Central memory CD8-positive, alpha-beta T cell (primary cell): ENCODE data around the gene LCE6A.

Source experiments
- ATAC-seq: fragments of 150-1000 bp; cut with Tn5 transposase; replicated peaks from 2 replicates; pipeline ENCODE4 v1.10.0; 2022; ENCODE audit warnings: mild to moderate bottlenecking, moderate FRiP score, moderate number of reproducible peaks; ENCODE audit not compliant: poor library complexity, severe bottlenecking; ENCODE audit errors: extremely low read depth
- DNase-seq, 2 donors: peaks; one replicate each; pipeline ENCODE4 v3.0.0; 2021; ENCODE audit warnings: low spot score in 2 of 2
- H3K27ac Mint-ChIP-seq: one replicate; pipeline ENCODE4 v1.8.0; 2022; ENCODE audit warnings: low read depth, mild to moderate bottlenecking, moderate library complexity, mixed read lengths
- H3K27me3 Mint-ChIP-seq: one replicate; pipeline ENCODE4 v1.8.0; 2022; ENCODE audit warnings: mixed read lengths
- H3K36me3 Mint-ChIP-seq: one replicate; pipeline ENCODE4 v1.8.0; 2022; ENCODE audit warnings: mild to moderate bottlenecking, moderate library complexity, mixed read lengths; ENCODE audit not compliant: insufficient read depth
- H3K4me1 Mint-ChIP-seq: one replicate; pipeline ENCODE4 v1.8.0; 2022; ENCODE audit warnings: mixed read lengths
- H3K4me3 Mint-ChIP-seq: one replicate; pipeline ENCODE4 v1.8.0; 2022; ENCODE audit warnings: mild to moderate bottlenecking, moderate library complexity, mixed read lengths
- H3K9me3 Mint-ChIP-seq: one replicate; pipeline ENCODE4 v1.8.0; 2022; ENCODE audit warnings: mixed read lengths

Gene LCE6A

GRCh38 chr1:152842556-152842955, at the start of gene LCE6A:
Gene LCE6A, plus strand, starts transcription at chr1:152842856. Its CDS starts 665 bp downstream, at chr1:152843521.
- peaks cover 53% of the 10 kb centered on the region for H3K27me3 Mint-ChIP-seq
- H3K4me1 Mint-ChIP-seq, result no peaks in the 10 kb centered on the region
- no peaks in the 10 kb centered on the region for H3K9me3 Mint-ChIP-seq
- no peak within 1 kb of the TSS for H3K27ac Mint-ChIP-seq
- no peak within 1 kb of the TSS for H3K4me3 Mint-ChIP-seq
- H3K36me3 Mint-ChIP-seq, result no peaks in the 10 kb centered on the region
- ATAC-seq (no peak), DNase-seq (no peak)

GRCh38 chr1:152795686-152796085, 47.0 kb upstream of the LCE6A start:
- H3K36me3 Mint-ChIP-seq, result no peaks in the 10 kb centered on the region

GRCh38 chr1:152796421-152796820, 46.2 kb upstream of the LCE6A start, which contains the start of gene LCE1D:
Gene LCE1D, plus strand, starts transcription at chr1:152796721. Its CDS starts 1,074 bp downstream, at chr1:152797795.
- Mint-ChIP-seq H3K9me3 (no peaks in the 10 kb centered on the region), H3K27ac (no peak within 1 kb of the TSS), H3K36me3 (no peaks in the 10 kb centered on the region), H3K27me3 (peaks cover 33% of the 10 kb centered on the region), H3K4me3 (no peak within 1 kb of the TSS), H3K4me1 (no peaks in the 10 kb centered on the region)
- ATAC-seq, result no peak
- no peak for DNase-seq

More at GRCh38 chr1:152795686-152796085, 47.0 kb upstream of the LCE6A start:
- H3K27ac Mint-ChIP-seq, result no peak overlapping the region
- no peak overlapping the region for H3K4me3 Mint-ChIP-seq
- H3K9me3 Mint-ChIP-seq, result no peaks in the 10 kb centered on the region
- DNase-seq (no peak), ATAC-seq (no peak)
- no peaks in the 10 kb centered on the region for H3K4me1 Mint-ChIP-seq
- H3K27me3 Mint-ChIP-seq, result peaks cover 26% of the 10 kb centered on the region

- Mint-ChIP-seq H3K4me1 (no peaks in the 10 kb centered on the region), H3K27ac (no peak overlapping the region), H3K27me3 (peaks cover 50% of the 10 kb centered on the region), H3K4me3 (no peak overlapping the region), H3K9me3 (no peaks in the 10 kb centered on the region), H3K36me3 (no peaks in the 10 kb centered on the region)
- ATAC-seq (no peak), DNase-seq (no peak)
These were observed 41.3 kb upstream of the LCE6A start for GRCh38 chr1:152801333-152801732.

GRCh38 chr1:152806576-152806975, 36.1 kb upstream of the LCE6A start, which contains the start of gene LCE1C:
Gene LCE1C, minus strand, starts transcription at chr1:152806651. Its CDS starts 1,173 bp downstream, at chr1:152805478.
- ATAC-seq (no peak), DNase-seq (no peak)
- no peaks in the 10 kb centered on the region for H3K9me3 Mint-ChIP-seq
- H3K36me3 Mint-ChIP-seq, result no peaks in the 10 kb centered on the region
- no peak within 1 kb of the TSS for H3K4me3 Mint-ChIP-seq
- no peak within 1 kb of the TSS for H3K27ac Mint-ChIP-seq
- peaks cover 68% of the 10 kb centered on the region for H3K27me3 Mint-ChIP-seq
- no peaks in the 10 kb centered on the region for H3K4me1 Mint-ChIP-seq

- Mint-ChIP-seq H3K4me1 (no peaks in the 10 kb centered on the region), H3K9me3 (no peaks in the 10 kb centered on the region), H3K27ac (no peak overlapping the region), H3K27me3 (peaks cover 68% of the 10 kb centered on the region), H3K4me3 (no peak overlapping the region), H3K36me3 (no peaks in the 10 kb centered on the region)
- ATAC-seq (no peak), DNase-seq (no peak)
These were observed 31.6 kb upstream of the LCE6A start for GRCh38 chr1:152811050-152811449.

GRCh38 chr1:152811671-152812070, 31.0 kb upstream of the LCE6A start, which contains the start of gene LCE1B:
Gene LCE1B, plus strand, starts transcription at chr1:152811971. Its CDS starts 476 bp downstream, at chr1:152812447.
- peaks cover 67% of the 10 kb centered on the region for H3K27me3 Mint-ChIP-seq
- no peak for ATAC-seq
- no peaks in the 10 kb centered on the region for H3K9me3 Mint-ChIP-seq
- no peak for DNase-seq
- H3K4me3 Mint-ChIP-seq, result no peak within 1 kb of the TSS
- H3K4me1 Mint-ChIP-seq, result no peaks in the 10 kb centered on the region
- H3K27ac Mint-ChIP-seq, result no peak within 1 kb of the TSS
- H3K36me3 Mint-ChIP-seq, result no peaks in the 10 kb centered on the region

GRCh38 chr1:152817309-152817708, 25.3 kb upstream of the LCE6A start:
- Mint-ChIP-seq H3K4me3 (no peak overlapping the region), H3K36me3 (no peaks in the 10 kb centered on the region), H3K27me3 (peaks cover 28% of the 10 kb centered on the region), H3K9me3 (no peaks in the 10 kb centered on the region), H3K27ac (no peak overlapping the region), H3K4me1 (no peaks in the 10 kb centered on the region)
- no peak for DNase-seq
- ATAC-seq, result no peak

GRCh38 chr1:152823294-152823693, 19.4 kb upstream of the LCE6A start:
- H3K9me3 Mint-ChIP-seq, result no peaks in the 10 kb centered on the region
- DNase-seq (no peak), ATAC-seq (no peak)
- H3K4me1 Mint-ChIP-seq, result no peaks in the 10 kb centered on the region
- H3K27ac Mint-ChIP-seq, result no peak overlapping the region
- H3K27me3 Mint-ChIP-seq, result peaks cover 28% of the 10 kb centered on the region
- H3K36me3 Mint-ChIP-seq, result no peaks in the 10 kb centered on the region
- no peak overlapping the region for H3K4me3 Mint-ChIP-seq

- Mint-ChIP-seq H3K27ac (no peak overlapping the region), H3K4me1 (no peaks in the 10 kb centered on the region), H3K4me3 (no peak overlapping the region), H3K27me3 (peaks cover 44% of the 10 kb centered on the region), H3K36me3 (no peaks in the 10 kb centered on the region), H3K9me3 (no peaks in the 10 kb centered on the region)
- DNase-seq, result no peak
- ATAC-seq, result no peak
These were observed 17.7 kb upstream of the LCE6A start for GRCh38 chr1:152824964-152825363.

- Mint-ChIP-seq H3K27ac (no peak within 1 kb of the TSS), H3K27me3 (peaks cover 64% of the 10 kb centered on the region), H3K4me1 (no peaks in the 10 kb centered on the region), H3K36me3 (no peaks in the 10 kb centered on the region), H3K4me3 (no peak within 1 kb of the TSS), H3K9me3 (no peaks in the 10 kb centered on the region)
- DNase-seq, result no peak
- no peak for ATAC-seq
These were observed 15.5 kb upstream of the LCE6A start, which contains the start of gene LCE1A for GRCh38 chr1:152827173-152827572. Gene LCE1A, plus strand, starts transcription at chr1:152827473. Its CDS starts 0 bp downstream, at chr1:152827473.

- peaks cover 45% of the 10 kb centered on the region for H3K27me3 Mint-ChIP-seq
- no peak overlapping the region for H3K27ac Mint-ChIP-seq
- ATAC-seq (no peak), DNase-seq (no peak)
- H3K4me1 Mint-ChIP-seq, result no peaks in the 10 kb centered on the region
- no peaks in the 10 kb centered on the region for H3K9me3 Mint-ChIP-seq
- no peaks in the 10 kb centered on the region for H3K36me3 Mint-ChIP-seq
- H3K4me3 Mint-ChIP-seq, result no peak overlapping the region
These were observed 5.8 kb upstream of the LCE6A start for GRCh38 chr1:152836870-152837269.

GRCh38 chr1:152855661-152856060, 13.0 kb downstream of the LCE6A start:
- H3K36me3 Mint-ChIP-seq, result no peaks in the 10 kb centered on the region
- H3K9me3 Mint-ChIP-seq, result no peaks in the 10 kb centered on the region
- ATAC-seq, result no peak
- no peaks in the 10 kb centered on the region for H3K4me1 Mint-ChIP-seq
- H3K4me3 Mint-ChIP-seq, result no peak overlapping the region
- H3K27me3 Mint-ChIP-seq, result peaks cover 31% of the 10 kb centered on the region
- no peak overlapping the region for H3K27ac Mint-ChIP-seq
- no peak for DNase-seq
